UCSD-AML1 (cell line): ENCODE results near the gene QRICH2.
"Not testable (repeated sequence)": the region's sequence is repeated elsewhere in the genome, so short reads cannot be mapped to it uniquely, and the experiment has no call there.

Source experiments
- DNase-seq: peaks from one replicate; lab custom pipeline; 2025; ENCODE audit not compliant: unreplicated experiment; lab: John Stamatoyannopoulos, UW

QRICH2 gene

GRCh38 chr17:76333673-76334505 lies 25.8 kb upstream of the QRICH2 start:
- DNase-seq, result no peak

DNA sequence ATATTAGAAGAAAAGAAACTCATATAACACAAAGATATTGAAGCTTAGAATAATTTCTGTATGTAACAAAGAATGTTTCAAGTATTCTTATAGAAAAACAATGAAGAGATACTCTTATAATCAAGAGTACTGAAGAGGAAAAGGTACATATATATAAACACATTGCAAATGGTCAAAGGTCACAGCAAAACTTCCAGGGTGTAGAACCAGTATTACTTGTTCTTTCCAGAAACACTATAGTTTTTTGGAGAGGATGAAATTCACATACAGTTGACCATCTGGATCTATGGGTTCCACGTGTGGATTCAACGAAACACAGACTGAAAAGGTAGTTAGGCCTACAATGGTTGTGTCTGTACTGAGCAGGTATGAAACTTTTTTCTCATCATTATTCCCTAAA lies 23.0 kb upstream of the QRICH2 start:
- DNase-seq, result no peak

DNA sequence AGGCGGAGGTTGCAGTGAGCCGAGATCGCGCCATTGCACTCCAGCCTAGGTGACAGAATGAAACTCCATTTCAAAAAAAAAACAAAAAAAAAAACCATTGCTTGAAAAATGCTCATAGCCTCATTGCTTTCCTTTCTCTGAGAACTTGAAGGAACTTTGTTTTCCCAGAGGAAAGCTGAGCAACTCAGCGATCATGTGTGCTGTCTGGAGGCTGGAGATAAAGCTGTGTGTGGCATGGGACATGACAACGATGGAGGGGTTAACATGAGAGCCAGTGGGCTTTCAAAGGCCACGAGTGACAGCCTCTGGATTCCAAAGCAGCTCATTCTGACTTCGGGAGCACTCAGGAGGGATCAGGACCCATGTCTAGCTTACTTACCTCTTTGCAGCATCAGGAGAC lies 21.6 kb upstream of the QRICH2 start:
- no peak for DNase-seq

GRCh38 chr17:76327696-76328095 lies 19.6 kb upstream of the QRICH2 start:
- DNase-seq, result no peak

GRCh38 chr17:76326306-76326705 lies 18.2 kb upstream of the QRICH2 start:
- DNase-seq, result no peak

GRCh38 chr17:76318586-76318985 lies 10.5 kb upstream of the QRICH2 start:
- DNase-seq, result no peak

GRCh38 chr17:76317535-76317934 lies 9.5 kb upstream of the QRICH2 start:
- no peak for DNase-seq

- DNase-seq, result no peak
Observed at GRCh38 chr17:76314392-76315227, 6.5 kb upstream of the QRICH2 start.

DNA sequence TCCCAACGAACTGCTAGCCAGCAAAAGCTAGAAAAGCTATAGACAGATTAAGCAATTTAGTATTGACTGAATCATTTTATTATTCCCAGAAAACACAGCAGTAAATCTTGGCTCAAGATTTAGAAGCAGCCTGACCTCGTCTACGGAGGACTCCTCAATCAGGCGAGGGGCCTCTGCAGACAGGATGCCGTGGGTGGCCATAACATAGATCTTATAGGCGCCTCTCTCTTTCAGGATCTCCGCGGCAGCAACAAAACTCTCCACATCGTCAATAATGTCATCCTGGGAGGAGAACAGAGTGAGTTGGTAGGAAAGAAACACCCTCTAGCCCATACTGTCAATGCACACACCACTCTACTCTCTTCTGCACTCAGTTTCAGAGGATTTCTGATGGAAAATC lies 4.7 kb upstream of the QRICH2 start:
- DNase-seq, result no peak

DNA sequence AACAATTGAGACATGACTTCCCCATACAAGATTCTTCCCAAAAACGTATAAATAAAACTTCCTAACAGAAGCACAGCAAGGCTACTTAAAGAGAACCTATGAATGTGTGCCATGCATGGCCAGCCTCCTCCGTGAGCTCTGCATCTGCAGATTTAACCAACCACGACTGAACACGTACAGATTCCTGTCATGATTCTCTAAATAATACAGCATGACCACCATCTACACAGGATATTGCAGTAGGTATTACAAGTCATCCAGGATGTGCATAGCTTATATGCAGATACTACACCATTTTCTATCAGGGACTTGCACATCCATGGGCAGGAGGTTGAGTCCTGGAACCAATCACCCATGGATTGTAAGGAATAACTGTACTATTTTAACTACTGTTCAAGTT lies 1.4 kb upstream of the QRICH2 start:
- no peak for DNase-seq

DNA sequence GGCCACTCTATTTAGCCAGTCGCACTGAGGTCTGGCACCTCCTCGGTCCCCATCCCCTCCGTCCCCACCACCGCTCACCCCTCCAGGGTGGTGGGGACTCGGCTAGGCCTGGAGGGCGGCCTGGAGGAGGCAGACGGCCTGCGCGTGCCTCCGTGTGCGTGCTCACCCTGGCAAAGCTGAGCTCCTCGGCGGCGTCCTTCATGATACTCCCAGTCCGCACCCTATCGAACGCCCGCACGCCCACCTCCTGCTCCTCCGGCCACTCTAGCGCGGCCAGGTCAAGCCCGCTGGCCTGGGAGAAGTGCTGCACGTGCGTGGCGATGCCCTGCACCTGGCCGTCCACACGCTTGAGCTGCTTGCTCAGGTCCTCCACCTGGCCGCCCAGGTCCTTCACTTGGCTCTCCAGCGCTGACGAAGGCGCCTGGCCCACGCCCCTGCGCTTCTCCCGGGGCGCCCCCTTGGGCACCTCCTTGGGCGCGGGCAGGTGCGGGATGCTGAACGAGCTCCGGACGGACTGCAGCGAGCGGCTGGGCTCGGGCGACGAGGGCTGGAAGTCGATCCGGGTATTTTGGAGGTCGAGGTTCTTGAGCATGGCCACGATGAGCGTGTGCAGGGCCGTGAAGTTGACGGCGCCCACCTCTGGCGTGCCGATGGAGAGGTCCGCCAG lies 644 bp downstream of the QRICH2 start:
- DNase-seq, result no peak

- DNase-seq, result not testable (repeated sequence)
Observed at GRCh38 chr17:76305135-76305454, 3.0 kb downstream of the QRICH2 start.

DNA sequence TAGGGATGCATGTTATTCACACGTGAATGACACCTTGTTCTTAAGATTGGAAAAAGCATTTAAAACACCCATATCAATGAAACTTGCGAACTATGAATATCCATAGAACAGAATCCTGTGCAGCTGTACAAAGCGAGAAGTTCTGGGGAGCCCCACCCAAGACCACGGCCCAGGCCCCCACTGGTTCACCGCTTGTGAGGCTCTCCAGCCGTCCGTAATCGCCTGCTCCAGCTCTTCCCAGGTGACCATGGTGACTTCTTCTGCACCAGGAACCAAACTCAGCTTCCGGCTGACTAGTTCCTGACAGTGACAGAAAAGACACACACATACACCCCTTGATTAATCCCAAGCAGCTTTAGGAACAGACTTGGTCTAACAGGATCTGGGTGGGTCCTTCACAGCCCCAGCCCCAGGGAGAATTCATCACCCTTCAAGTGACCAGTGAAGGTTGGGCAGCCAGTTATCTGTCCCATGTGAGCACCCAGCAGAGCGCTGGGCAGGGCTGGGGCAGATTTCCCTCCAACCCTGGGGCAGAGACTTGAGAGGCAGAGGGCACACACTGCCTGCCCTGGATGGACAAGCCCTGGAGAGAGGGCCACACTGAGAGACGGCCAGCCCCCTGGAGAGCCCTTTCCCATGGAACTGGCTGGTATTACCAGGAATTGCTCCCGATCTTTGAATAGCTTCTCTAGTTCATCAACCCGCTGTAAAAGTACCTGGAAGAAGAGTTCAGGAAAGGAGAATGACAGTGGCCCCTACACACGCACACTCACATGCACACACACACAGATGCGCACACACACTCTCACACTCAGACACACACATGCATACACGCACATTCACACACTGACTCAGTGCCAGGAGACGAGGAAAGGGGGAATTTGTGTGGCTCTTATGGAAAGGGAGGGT lies 3.6 kb downstream of the QRICH2 start:
- DNase-seq, result no peak

GRCh38 chr17:76297436-76297835 lies 10.6 kb downstream of the QRICH2 start:
- no peak for DNase-seq

GRCh38 chr17:76296889-76297288 lies 11.2 kb downstream of the QRICH2 start:
- DNase-seq, result no peak

DNA sequence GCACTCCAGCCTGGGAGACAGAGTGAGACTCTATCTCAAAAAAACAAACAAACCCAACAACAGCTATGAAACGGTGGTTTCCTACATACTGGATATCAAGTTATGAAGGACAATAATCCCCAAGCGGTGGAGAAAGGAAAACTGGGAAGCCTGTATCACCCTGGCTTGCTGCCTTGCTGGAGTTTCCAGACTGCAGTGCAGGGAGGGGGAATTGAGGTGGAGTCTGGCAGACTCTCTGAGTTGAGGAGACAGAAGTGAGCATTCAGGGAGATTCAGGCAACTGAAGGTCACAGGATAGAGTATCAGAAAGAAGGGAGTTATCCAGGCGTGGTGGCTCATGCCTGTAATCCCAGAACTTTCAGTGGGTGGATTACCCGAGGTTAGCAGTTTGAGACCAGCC lies 11.9 kb downstream of the QRICH2 start:
- DNase-seq, result no peak

- DNase-seq, result no peak
Observed at GRCh38 chr17:76293106-76293505, 15.0 kb downstream of the QRICH2 start.

GRCh38 chr17:76292567-76292966 lies 15.5 kb downstream of the QRICH2 start:
- DNase-seq, result no peak

DNA sequence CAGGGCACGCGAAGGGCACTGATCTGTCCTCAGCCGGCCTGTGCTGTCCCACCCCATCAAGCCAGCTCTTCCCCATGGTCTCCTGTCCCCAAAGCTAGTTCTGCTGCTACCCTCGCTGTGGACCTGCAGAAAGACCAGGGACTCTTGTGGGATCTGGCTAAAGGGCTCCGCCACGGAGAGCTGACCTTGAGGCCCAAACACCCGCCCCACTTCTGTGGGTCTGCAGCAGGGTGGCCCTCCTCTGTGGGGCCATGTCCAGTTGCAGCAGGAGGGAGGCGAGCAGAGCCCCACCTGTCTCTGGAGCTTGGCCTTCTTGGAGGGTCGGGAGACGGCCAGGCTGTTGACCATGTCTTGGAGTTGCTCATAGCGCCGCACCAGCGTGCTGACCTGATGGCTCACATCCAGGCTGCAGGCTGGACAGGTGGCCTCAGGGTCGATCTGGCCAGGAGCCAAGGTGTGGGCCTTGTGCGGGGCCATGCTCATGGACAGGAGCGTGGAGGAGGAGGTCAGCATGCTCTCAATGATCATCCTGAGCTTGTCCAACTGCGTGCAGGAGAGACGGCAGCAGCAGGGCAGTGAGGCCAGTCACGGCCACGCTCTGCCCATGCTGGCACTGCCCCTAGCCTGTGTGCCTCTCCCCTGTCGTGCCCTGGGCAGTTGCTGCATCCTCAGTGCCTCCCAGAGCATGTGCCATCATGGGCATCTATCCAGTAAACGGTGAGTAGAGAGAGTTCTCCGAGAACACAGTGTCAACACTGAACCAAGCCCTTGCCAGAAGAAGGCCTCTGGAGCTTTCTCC lies 26.3 kb downstream of the QRICH2 start:
- DNase-seq, result no peak

- DNase-seq, result no peak
Observed at GRCh38 chr17:76280650-76281049, 27.4 kb downstream of the QRICH2 start.
